Spinal cord (tissue), 10 donors: ENCODE measurements around the gene EVA1A. TPM values are rescaled to one million over a fixed set of nuclear protein-coding genes. Genes with fewer than 3 reads are reported as not detected.
A peak's percentile ranks its signal among the peaks of the same experiment; 100 is the strongest.

ENCODE experiments used
- DNase-seq, 6 donors: peaks; one replicate each; pipeline versions ENCODE4 v3.0.0 to v3.0.0-alpha.2; 2013 to 2015; ENCODE audit warnings: low spot score in 6 of 6, low read depth in 4 of 6
- H3K27ac ChIP-seq: one replicate; pipeline ENCODE4 v1.5.1; 2013; ENCODE audit warnings: low read depth, low read length, control low read depth
- H3K27me3 ChIP-seq: one replicate; pipeline ENCODE4 v1.6.1; 2013; ENCODE audit warnings: low read length; ENCODE audit not compliant: control insufficient read depth, insufficient read depth
- H3K36me3 ChIP-seq: one replicate; pipeline ENCODE4 v1.6.1; 2013; ENCODE audit warnings: low read length; ENCODE audit not compliant: control insufficient read depth, insufficient read depth
- H3K4me1 ChIP-seq: one replicate; pipeline ENCODE4 v1.6.1; 2013; ENCODE audit warnings: low read length; ENCODE audit not compliant: control insufficient read depth, insufficient read depth
- H3K4me3 ChIP-seq: one replicate; pipeline ENCODE4 v1.5.1; 2013; ENCODE audit warnings: low read depth, low read length, control low read depth
- H3K9me3 ChIP-seq: one replicate; pipeline ENCODE4 v1.6.1; 2013; ENCODE audit warnings: low read length; ENCODE audit not compliant: control insufficient read depth, insufficient read depth
- whole genome bisulfite sequencing: methylation state at CpG from one replicate; pipeline ENCODE4 v1.1.5; 2013; ENCODE audit warnings: missing lambda C conversion rate; ENCODE audit not compliant: insufficient coverage; 5-methylcytosine and 5-hydroxymethylcytosine counted together
- polyA plus RNA-seq, 2 donors: library from polyadenylated mRNA; unstranded; fragments of 120-200 nt; gene quantifications; one replicate each; pipeline ENCODE4 v1.2.1, GENCODE V29; 2013; ENCODE audit not compliant: insufficient read length in 2 of 2
- total RNA-seq, 2 donors: library from RNA; depleted of rRNA in 1 of 2; stranded (reverse); fragments of 120-200 nt in 1 of 2; fragments of >200 nt in 1 of 2; gene quantifications; one replicate each; pipeline versions ENCODE4 v1.2.3 to v1.2.4, GENCODE V29; 2013 to 2014
- donor health status: healthy.

EVA1A gene
- total and polyA plus RNA-seq, 4 donors, result 1.0 to 3.4 (median 1.7) TPM

- WGBS, result 81% methylated on average over 4 of the region's 4 CpGs
- H3K9me3 ChIP-seq, result no peaks in the 10 kb centered on the region
- H3K27me3 ChIP-seq, result no peaks in the 10 kb centered on the region
- no peak overlapping the region for H3K4me3 ChIP-seq
- no peak overlapping the region for H3K27ac ChIP-seq
- peaks cover 22% of the 10 kb centered on the region for H3K4me1 ChIP-seq
- H3K36me3 ChIP-seq, result no peaks in the 10 kb centered on the region
- DNase-seq, result no peak
Observed at GRCh38 chr2:75604484-75604883, 43.7 kb upstream of the EVA1A start.

- Histone ChIP-seq H3K27ac (no peak overlapping the region), H3K4me3 (no peak overlapping the region), H3K27me3 (no peaks in the 10 kb centered on the region), H3K4me1 (peaks cover 14% of the 10 kb centered on the region), H3K36me3 (no peaks in the 10 kb centered on the region), H3K9me3 (no peaks in the 10 kb centered on the region)
- DNase-seq, result no peak
- no CpG with 5 or more reads among the region's 1 CpG for WGBS
Observed at GRCh38 chr2:75603477-75603876, 42.7 kb upstream of the EVA1A start.

DNA sequence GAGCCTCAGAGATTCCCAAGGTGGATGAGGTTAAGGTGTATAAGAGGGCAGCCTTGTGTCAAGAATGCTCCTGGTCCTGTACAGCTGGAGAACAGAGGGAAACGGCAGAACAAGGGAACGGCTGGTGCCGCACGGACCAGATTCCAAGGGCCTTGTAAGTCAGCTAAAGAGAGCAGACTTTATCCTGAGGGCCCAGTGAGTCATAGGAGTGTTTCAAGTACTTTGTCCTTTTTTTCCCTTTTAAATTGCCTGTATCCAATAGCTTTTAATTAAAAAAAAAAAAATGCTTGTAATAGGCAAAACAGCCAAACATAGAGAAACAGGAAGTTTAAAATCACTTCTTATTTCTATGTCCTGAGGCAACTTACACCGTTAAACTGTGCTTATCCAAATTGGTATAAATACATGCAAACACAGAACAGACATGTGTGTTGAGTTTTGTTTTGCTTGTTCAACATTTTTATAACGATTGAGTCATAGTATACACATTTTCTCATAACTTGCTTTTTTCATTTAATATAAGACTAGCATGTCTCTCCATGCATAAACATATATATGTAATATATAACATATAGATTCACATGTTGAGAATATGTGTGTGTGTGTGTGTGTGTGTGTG lies 42.1 kb upstream of the EVA1A start:
- DNase-seq, result no peak
- H3K36me3 ChIP-seq, result no peaks in the 10 kb centered on the region
- H3K27me3 ChIP-seq, result no peaks in the 10 kb centered on the region
- no peaks in the 10 kb centered on the region for H3K9me3 ChIP-seq
- no peak overlapping the region for H3K4me3 ChIP-seq
- 100% methylated on average over 4 of the region's 6 CpGs for WGBS
- peaks cover 14% of the 10 kb centered on the region for H3K4me1 ChIP-seq
- no peak overlapping the region for H3K27ac ChIP-seq

- H3K4me1 ChIP-seq, result peaks cover 1% of the 10 kb centered on the region
- no peaks in the 10 kb centered on the region for H3K27me3 ChIP-seq
- no peaks in the 10 kb centered on the region for H3K36me3 ChIP-seq
- H3K27ac ChIP-seq, result peak overlapping the region; percentile 57
- WGBS, result 82% methylated on average over 3 of the region's 4 CpGs
- peak in 1 of 6 donors; percentile 35 for DNase-seq
- H3K9me3 ChIP-seq, result no peaks in the 10 kb centered on the region
- no peak overlapping the region for H3K4me3 ChIP-seq
Observed at GRCh38 chr2:75600461-75601011, 39.8 kb upstream of the EVA1A start.

DNA sequence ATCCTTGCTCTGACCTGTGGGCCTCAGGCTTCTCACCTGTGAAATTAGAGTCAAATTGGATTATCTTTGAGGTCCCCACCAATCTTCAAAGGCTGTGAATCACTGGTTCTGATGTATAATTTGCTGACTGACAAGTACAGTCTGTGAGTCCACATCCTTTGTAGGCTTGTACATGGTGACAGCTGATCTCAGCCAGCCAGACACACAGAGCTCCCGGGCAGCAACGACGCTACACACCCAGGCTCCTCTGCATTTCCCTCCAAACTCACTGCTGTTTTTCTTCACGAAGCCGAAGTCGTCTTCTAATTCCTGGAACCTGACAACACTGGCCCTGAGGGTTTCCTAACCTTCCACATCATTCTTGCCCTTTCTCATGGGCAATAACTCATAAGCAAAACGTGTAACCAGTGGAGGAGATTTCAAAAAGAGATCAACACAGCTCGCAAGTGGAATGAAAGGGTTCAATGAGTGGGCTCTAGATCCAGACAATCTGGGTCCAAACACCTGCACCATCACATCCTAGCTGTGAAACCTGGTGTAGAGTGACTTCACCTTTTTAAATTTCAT lies 37.9 kb upstream of the EVA1A start:
- no peak for DNase-seq
- Histone ChIP-seq H3K4me1 (no peaks in the 10 kb centered on the region), H3K27me3 (no peaks in the 10 kb centered on the region), H3K9me3 (no peaks in the 10 kb centered on the region), H3K27ac (no peak overlapping the region), H3K36me3 (no peaks in the 10 kb centered on the region), H3K4me3 (no peak overlapping the region)
- WGBS, result 88% methylated on average over 6 of the region's 8 CpGs

GRCh38 chr2:75597949-75598348 lies 37.2 kb upstream of the EVA1A start:
- no peaks in the 10 kb centered on the region for H3K36me3 ChIP-seq
- 94% methylated on average over 18 of the region's 20 CpGs for WGBS
- H3K27ac ChIP-seq, result no peak overlapping the region

DNA sequence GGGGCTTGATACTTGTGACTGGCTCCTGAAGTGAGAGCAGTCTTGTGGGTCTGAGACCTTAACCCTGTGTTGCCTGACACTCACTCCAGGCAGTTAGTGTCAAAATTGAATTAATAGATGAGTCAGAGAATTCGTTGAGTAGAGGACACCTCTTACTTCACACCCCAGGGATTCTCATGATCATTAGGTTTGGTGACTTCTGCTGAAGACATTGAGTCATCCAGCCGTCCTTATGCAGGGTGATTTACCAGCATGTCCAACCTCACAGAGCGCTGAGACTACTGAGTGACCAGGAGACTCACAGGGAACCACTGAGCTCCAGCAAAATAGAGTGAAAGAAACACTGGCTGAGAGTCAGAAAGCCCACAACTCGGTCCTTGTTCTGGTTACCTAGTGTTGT lies 36.0 kb upstream of the EVA1A start:
- Histone ChIP-seq H3K4me1 (no peaks in the 10 kb centered on the region), H3K27ac (no peak overlapping the region), H3K4me3 (no peak overlapping the region), H3K9me3 (no peaks in the 10 kb centered on the region), H3K27me3 (no peaks in the 10 kb centered on the region), H3K36me3 (no peaks in the 10 kb centered on the region)
- 86% methylated on average over 3 of the region's 4 CpGs for whole genome bisulfite sequencing
- DNase-seq, result no peak

More at GRCh38 chr2:75597949-75598348, 37.2 kb upstream of the EVA1A start:
- Histone ChIP-seq H3K4me1 (no peaks in the 10 kb centered on the region), H3K4me3 (no peak overlapping the region), H3K27me3 (no peaks in the 10 kb centered on the region), H3K9me3 (no peaks in the 10 kb centered on the region)
- DNase-seq, result no peak

DNA sequence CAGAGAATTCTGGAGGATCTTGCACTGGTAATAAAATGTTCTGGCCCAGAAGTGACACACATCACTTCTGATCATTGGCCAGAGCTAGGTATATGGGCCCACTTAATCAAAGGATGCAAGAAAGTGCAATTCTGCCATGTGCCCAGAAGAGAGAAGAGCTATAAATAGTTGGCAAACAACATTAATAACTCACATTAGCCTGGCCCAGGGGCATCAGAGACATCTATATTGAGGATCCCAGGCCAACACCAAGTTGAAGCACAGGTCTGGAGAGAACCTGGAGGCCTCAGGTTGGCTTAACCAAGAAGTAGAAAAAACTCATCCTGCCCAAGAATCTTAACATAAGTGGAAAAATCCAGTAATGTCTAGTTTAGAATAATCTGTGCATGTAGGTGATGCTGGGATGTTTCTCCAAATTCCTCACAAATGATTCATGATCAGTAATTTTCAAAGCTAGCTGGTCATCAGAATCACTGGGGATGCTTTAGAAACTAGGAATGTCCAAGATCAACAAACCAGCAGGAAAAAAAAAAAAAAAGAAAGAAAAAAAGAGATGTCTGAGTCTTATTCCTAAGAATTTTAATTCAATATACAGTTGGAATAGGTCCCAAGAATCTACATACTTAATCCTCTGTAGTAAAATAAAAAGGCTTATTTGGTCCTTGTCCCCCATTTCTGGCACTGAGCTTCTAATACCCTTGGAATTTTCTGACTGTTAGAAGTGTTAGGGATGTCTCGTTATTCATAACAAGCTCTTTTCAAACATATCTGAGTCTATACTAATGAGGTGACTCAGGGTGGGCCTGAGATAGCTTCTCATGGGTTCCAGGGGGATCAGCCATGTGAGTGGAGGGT lies 35.0 kb upstream of the EVA1A start:
- Histone ChIP-seq H3K27ac (no peak overlapping the region), H3K4me1 (no peaks in the 10 kb centered on the region), H3K9me3 (no peaks in the 10 kb centered on the region), H3K36me3 (no peaks in the 10 kb centered on the region), H3K27me3 (no peaks in the 10 kb centered on the region), H3K4me3 (no peak overlapping the region)
- WGBS, result no CpG with 5 or more reads among the region's 1 CpG
- no peak for DNase-seq

DNA sequence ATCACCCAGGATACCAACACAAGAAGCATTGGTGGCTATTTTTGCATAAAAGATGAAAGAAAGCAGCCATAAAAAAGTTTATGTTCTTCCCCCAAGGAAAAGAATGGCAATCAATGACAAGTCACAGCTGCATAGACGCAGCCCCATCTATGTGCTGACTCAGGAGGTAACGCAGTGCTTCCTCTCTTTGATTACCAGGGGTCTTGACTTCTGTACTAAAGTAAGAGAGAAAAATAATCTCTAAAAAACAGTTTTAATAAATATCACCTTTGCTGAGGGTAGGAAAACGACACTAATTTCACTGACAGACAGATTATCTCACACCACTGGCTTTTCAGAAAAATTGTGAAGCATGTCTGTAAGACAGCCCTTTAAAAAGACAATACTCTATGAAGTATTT lies 33.9 kb upstream of the EVA1A start:
- Histone ChIP-seq H3K27me3 (no peaks in the 10 kb centered on the region), H3K4me1 (no peaks in the 10 kb centered on the region), H3K4me3 (no peak overlapping the region), H3K9me3 (no peaks in the 10 kb centered on the region), H3K27ac (no peak overlapping the region), H3K36me3 (no peaks in the 10 kb centered on the region)
- no peak for DNase-seq
- no CpG with 5 or more reads among the region's 3 CpGs for WGBS
